H1 (cell line): Measurements from ENCODE around the gene RTKN. TPM values are rescaled to one million over a fixed set of nuclear protein-coding genes. Genes with fewer than 3 reads are reported as not detected.

Experiments used
- BRCA1 ChIP-seq: IDR thresholded peaks from 2 replicates; pipeline ENCODE4 v1.6.1; 2012; ENCODE audit warnings: low read depth, low read length, improper control_type of control experiment
- CHD2 ChIP-seq: IDR thresholded peaks from 2 replicates; pipeline ENCODE4 v1.6.1; 2012; ENCODE audit warnings: low read length, improper control_type of control experiment
- CTBP2 ChIP-seq: IDR thresholded peaks from 2 replicates; pipeline ENCODE4 v1.7.0; 2011; ENCODE audit warnings: borderline replicate concordance, mild to moderate bottlenecking, moderate library complexity, mixed read lengths, low read length; ENCODE audit not compliant: insufficient read depth, insufficient read length
- MAX ChIP-seq: IDR thresholded peaks from 2 replicates; pipeline ENCODE4 v1.6.1; 2012; ENCODE audit warnings: inconsistent platforms
- SP2 ChIP-seq: IDR thresholded peaks from 2 replicates; pipeline ENCODE4 v1.6.1; 2012; ENCODE audit warnings: mild to moderate bottlenecking, low read length, inconsistent platforms
- TAF1 ChIP-seq: IDR thresholded peaks from 2 replicates; pipeline ENCODE4 v1.6.1; 2011; ENCODE audit warnings: mild to moderate bottlenecking, low read depth, low read length
- polyA plus RNA-seq, 7 experiments: library from polyadenylated mRNA; depleted of rRNA in 3 of 7; stranded (reverse) in 5 of 7; unstranded in 2 of 7; fragments of >200 nt in 5 of 7; fragments of 200-250 nt in 2 of 7; gene quantifications; 1 replicate in 5 of 7; 2 replicates in 1 of 7; 4 replicates in 1 of 7; pipeline versions ENCODE4 v1.2.1 to v1.2.3, GENCODE V29; 2011 to 2013; ENCODE audit warnings: missing spikeins in 2 of 7, mixed read lengths in 2 of 7
- total RNA-seq: library from RNA; stranded (reverse); fragmentation: NEBNext Ultra II Directional; extraction: Animal tissue kit (Norgen Biotek cat#: 25700); gene quantifications from 2 replicates; pipeline ENCODE4 v1.2.1, GENCODE V29; 2021

The RTKN gene
- total and polyA plus RNA-seq, 2 of the 8 experiments (the other 6 are each of a cell fraction or from before 2014, with no cell fraction given) = 40.2 to 54.1 TPM

DNA sequence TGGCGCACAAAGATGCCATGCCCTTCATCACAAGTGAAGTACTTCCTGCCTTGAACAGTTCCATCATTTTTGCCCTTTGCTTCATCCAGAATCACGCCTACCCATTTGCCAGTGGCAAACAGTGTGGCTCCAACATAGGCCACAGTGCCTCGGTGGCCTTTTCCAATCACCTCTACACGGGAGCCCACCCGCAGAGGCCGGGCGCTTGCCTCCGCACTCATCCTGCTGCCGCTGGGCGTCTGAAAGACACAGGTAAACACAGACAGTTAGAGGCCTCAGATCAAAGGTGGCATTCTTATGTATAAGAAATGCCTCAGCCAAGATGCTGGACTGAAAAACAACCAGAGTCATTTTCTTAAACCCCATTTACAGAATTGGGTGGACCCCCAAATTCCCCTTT, 63.7 kb downstream of the RTKN start (continued):
- TF ChIP-seq CTBP2 (no peak), SP2 (no peak), MAX (no peak), CHD2 (no peak), TAF1 (no peak), BRCA1 (no peak)
